HEK293 (cell line): ENCODE data around the gene TPO.

Experiments
- CTCF ChIA-PET: fragments of 350-600 bp; formaldehyde crosslinking; extraction: SDS; loops from one replicate; lab custom pipeline; 2021; ENCODE audit warnings: antibody characterized with exemption; lab: Yijun Ruan, JAX
- POLR2A ChIA-PET: fragments of 300-600 bp; formaldehyde crosslinking; extraction: SDS; loops from one replicate; lab custom pipeline; 2020; ENCODE audit warnings: antibody characterized with exemption, inconsistent platforms; lab: Yijun Ruan, JAX
- H3K27ac ChIP-seq: fragments of 200-500 bp; sonication (Bioruptor generic); 2 replicates; pipeline ENCODE4 v1.5.1; 2014; ENCODE audit warnings: low read depth, low read length, control low read depth, inconsistent platforms; ENCODE audit errors: extremely low read depth
- H3K36me3 ChIP-seq, 2 experiments: fragments of 200-500 bp in 1 of 2; sonication (Bioruptor generic) in 1 of 2; 1 replicate in 1 of 2; 2 replicates in 1 of 2; pipeline ENCODE4 v1.5.1; 2014 to 2017; ENCODE audit warnings: inconsistent platforms in 2 of 2, low read length in 2 of 2; ENCODE audit not compliant: control insufficient read depth in 2 of 2, insufficient read depth in 1 of 2
- H3K4me1 ChIP-seq: fragments of 200-500 bp; sonication (Bioruptor generic); 2 replicates; pipeline ENCODE4 v1.5.1; 2014; ENCODE audit warnings: mild to moderate bottlenecking, low read length, inconsistent platforms; ENCODE audit not compliant: control insufficient read depth, insufficient read depth
- H3K4me3 ChIP-seq: 2 replicates; pipeline ENCODE4 v1.5.1; 2011; ENCODE audit warnings: low read depth, mild to moderate bottlenecking, control low read depth, low read length, moderate library complexity
- H3K9me3 ChIP-seq: fragments of 200-500 bp; sonication (Bioruptor generic); 2 replicates; pipeline ENCODE4 v1.5.1; 2014; ENCODE audit warnings: low read depth, low read length, inconsistent platforms; ENCODE audit not compliant: control insufficient read depth, insufficient read depth
- CTCF ChIP-seq: fragments of 450-650 bp; formaldehyde crosslinking; IDR thresholded peaks from 2 replicates; pipeline ENCODE4 v1.5.1; 2016; ENCODE audit warnings: missing biosample characterization, missing genetic modification characterization
- KLF16 ChIP-seq: fragments of 450-650 bp; formaldehyde crosslinking; IDR thresholded peaks from 2 replicates; pipeline ENCODE4 v1.5.1; 2017; ENCODE audit warnings: missing biosample characterization, missing genetic modification characterization
- PRDM4 ChIP-seq: fragments of 450-650 bp; formaldehyde crosslinking; IDR thresholded peaks from 2 replicates; pipeline ENCODE4 v1.5.1; 2017; ENCODE audit warnings: missing biosample characterization, missing genetic modification characterization
- SCRT1 ChIP-seq: fragments of 450-650 bp; formaldehyde crosslinking; IDR thresholded peaks from 2 replicates; pipeline ENCODE4 v1.5.1; 2016; ENCODE audit warnings: missing biosample characterization, missing genetic modification characterization, borderline replicate concordance
- TSHZ1 ChIP-seq: fragments of 450-650 bp; formaldehyde crosslinking; IDR thresholded peaks from 2 replicates; pipeline ENCODE4 v1.5.1; 2016; ENCODE audit warnings: missing biosample characterization, missing genetic modification characterization, borderline replicate concordance
- ZNF121 ChIP-seq: fragments of 450-650 bp; formaldehyde crosslinking; IDR thresholded peaks from 2 replicates; pipeline ENCODE4 v1.5.1; 2016; ENCODE audit warnings: missing biosample characterization, missing genetic modification characterization
- ZNF133 ChIP-seq: fragments of 450-650 bp; formaldehyde crosslinking; IDR thresholded peaks from 2 replicates; pipeline ENCODE4 v1.5.1; 2016; ENCODE audit warnings: missing biosample characterization, missing genetic modification characterization
- ZNF202 ChIP-seq: fragments of 450-650 bp; formaldehyde crosslinking; IDR thresholded peaks from 2 replicates; pipeline ENCODE4 v1.5.1; 2016; ENCODE audit warnings: missing biosample characterization, missing genetic modification characterization, borderline replicate concordance
- ZNF23 ChIP-seq: fragments of 450-650 bp; formaldehyde crosslinking; IDR thresholded peaks from 2 replicates; pipeline ENCODE4 v1.5.1; 2016; ENCODE audit warnings: missing biosample characterization, missing genetic modification characterization, borderline replicate concordance
- ZNF280D ChIP-seq: fragments of 450-650 bp; formaldehyde crosslinking; IDR thresholded peaks from 2 replicates; pipeline ENCODE4 v1.5.1; 2016; ENCODE audit warnings: missing biosample characterization, missing genetic modification characterization
- ZNF324 ChIP-seq: fragments of 450-650 bp; formaldehyde crosslinking; IDR thresholded peaks from 2 replicates; pipeline ENCODE4 v1.5.1; 2016; ENCODE audit warnings: missing biosample characterization, missing genetic modification characterization
- ZNF350 ChIP-seq: fragments of 450-650 bp; formaldehyde crosslinking; IDR thresholded peaks from 2 replicates; pipeline ENCODE4 v1.5.0; 2017; ENCODE audit warnings: missing biosample characterization, mild to moderate bottlenecking, missing genetic modification characterization
- ZNF394 ChIP-seq: fragments of 450-650 bp; formaldehyde crosslinking; IDR thresholded peaks from 2 replicates; pipeline ENCODE4 v1.5.1; 2016; ENCODE audit warnings: missing biosample characterization, missing genetic modification characterization, mild to moderate bottlenecking, moderate library complexity, borderline replicate concordance
- ZNF558 ChIP-seq: fragments of 450-650 bp; formaldehyde crosslinking; IDR thresholded peaks from 2 replicates; pipeline ENCODE4 v1.5.1; 2016; ENCODE audit warnings: missing biosample characterization, missing genetic modification characterization
- ZNF600 ChIP-seq: fragments of 450-650 bp; formaldehyde crosslinking; IDR thresholded peaks from 2 replicates; pipeline ENCODE4 v1.5.1; 2016; ENCODE audit warnings: missing biosample characterization, missing genetic modification characterization
- ZNF639 ChIP-seq: fragments of 450-650 bp; formaldehyde crosslinking; IDR thresholded peaks from 2 replicates; pipeline ENCODE4 v1.5.1; 2016; ENCODE audit warnings: missing biosample characterization, missing genetic modification characterization
- ZNF692 ChIP-seq: fragments of 450-650 bp; formaldehyde crosslinking; IDR thresholded peaks from 2 replicates; pipeline ENCODE4 v1.5.1; 2016; ENCODE audit warnings: missing biosample characterization, missing genetic modification characterization
- ZNF707 ChIP-seq: fragments of 450-650 bp; formaldehyde crosslinking; IDR thresholded peaks from 2 replicates; pipeline ENCODE4 v1.5.1; 2016; ENCODE audit warnings: missing biosample characterization, missing genetic modification characterization

The TPO gene

GRCh38 chr2:1487758-1488157, 74.5 kb downstream of the TPO start:
- CTCF ChIA-PET: interaction anchor here (0.6 to 1.1 kb wide), 2 partner anchors 231 to 347 kb away, joined by 3 to 5 read pairs; no protein-coding TSS in a partner anchor
- POLR2A ChIA-PET: no interaction called here
- Histone ChIP-seq H3K9me3 (no peaks in the 10 kb centered on the region), H3K36me3 (no peaks in the 10 kb centered on the region), H3K27ac (no peak overlapping the region), H3K4me1 (no peaks in the 10 kb centered on the region), H3K4me3 (no peak overlapping the region)
- no peak for TF ChIP-seq ZNF121 (tag by site-specific recombination)
- TF ChIP-seq PRDM4: no peak
- no peak for TF ChIP-seq ZNF600 (tag by site-specific recombination)
- no peak for TF ChIP-seq ZNF394 (tag by site-specific recombination)
- no peak for TF ChIP-seq ZNF23
- TF ChIP-seq CTCF: no peak
- TF ChIP-seq SCRT1 (tag by site-specific recombination): no peak
- no peak for TF ChIP-seq ZNF202 (tag by site-specific recombination)
- TF ChIP-seq ZNF280D (tag by site-specific recombination): no peak
- TF ChIP-seq ZNF324 (tag by site-specific recombination): no peak
- no peak for TF ChIP-seq ZNF350
- no peak for TF ChIP-seq KLF16
- no peak for TF ChIP-seq ZNF707 (tag by site-specific recombination)
- TF ChIP-seq ZNF692 (tag by site-specific recombination): no peak
- TF ChIP-seq ZNF133: no peak
- TF ChIP-seq ZNF558 (tag by site-specific recombination): no peak
- no peak for TF ChIP-seq ZNF639 (tag by site-specific recombination)
- no peak for TF ChIP-seq TSHZ1
